ENCODE measurements around the gene OR1J2. TPM values are rescaled to one million over a fixed set of nuclear protein-coding genes. Genes with fewer than 3 reads are reported as not detected.

Gene OR1J2
- total RNA-seq, 4 donors from 2014 or later: not detected

DNA sequence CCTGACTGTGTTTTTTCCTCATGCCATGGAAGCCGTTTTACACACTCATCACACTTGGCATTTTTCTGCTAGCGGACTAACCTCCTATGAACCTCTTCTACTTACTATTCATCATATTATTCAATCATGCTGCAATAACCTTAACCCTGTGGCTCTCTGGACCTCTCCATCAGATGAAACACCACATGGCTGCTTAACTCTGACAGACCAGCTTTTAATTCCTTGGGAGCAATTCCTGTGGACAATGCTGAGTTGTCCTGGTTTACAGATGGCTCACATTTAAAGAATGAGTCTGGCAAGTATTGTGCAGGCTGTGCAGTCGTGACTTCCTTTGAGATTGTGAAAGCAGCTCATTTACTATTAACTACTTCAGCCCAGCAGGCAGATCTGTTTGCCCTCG lies 41.9 kb upstream of the OR1J2 start:
- WGBS, 2 donors: 33 to 44% methylated on average over 4 of the region's 4 CpGs
- TF ChIP-seq POLR2A (IDR thresholded peaks at IDR 0.05) (no peak), EP300 (IDR thresholded peaks at IDR 0.05) (no peak)
- TF ChIP-seq, protein P1, sequence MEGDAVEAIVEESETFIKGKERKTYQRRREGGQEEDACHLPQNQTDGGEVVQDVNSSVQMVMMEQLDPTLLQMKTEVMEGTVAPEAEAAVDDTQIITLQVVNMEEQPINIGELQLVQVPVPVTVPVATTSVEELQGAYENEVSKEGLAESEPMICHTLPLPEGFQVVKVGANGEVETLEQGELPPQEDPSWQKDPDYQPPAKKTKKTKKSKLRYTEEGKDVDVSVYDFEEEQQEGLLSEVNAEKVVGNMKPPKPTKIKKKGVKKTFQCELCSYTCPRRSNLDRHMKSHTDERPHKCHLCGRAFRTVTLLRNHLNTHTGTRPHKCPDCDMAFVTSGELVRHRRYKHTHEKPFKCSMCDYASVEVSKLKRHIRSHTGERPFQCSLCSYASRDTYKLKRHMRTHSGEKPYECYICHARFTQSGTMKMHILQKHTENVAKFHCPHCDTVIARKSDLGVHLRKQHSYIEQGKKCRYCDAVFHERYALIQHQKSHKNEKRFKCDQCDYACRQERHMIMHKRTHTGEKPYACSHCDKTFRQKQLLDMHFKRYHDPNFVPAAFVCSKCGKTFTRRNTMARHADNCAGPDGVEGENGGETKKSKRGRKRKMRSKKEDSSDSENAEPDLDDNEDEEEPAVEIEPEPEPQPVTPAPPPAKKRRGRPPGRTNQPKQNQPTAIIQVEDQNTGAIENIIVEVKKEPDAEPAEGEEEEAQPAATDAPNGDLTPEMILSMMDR (IDR thresholded peaks at IDR 0.05): no peak
- H3K27me3 ChIP-seq: no peaks in the 10 kb centered on the region
- H3K27ac ChIP-seq: no peak overlapping the region
- no peak overlapping the region for H3K4me3 ChIP-seq
- H3K36me3 ChIP-seq: no peaks in the 10 kb centered on the region
- H3K9me3 ChIP-seq: no peaks in the 10 kb centered on the region
- no peak for DNase-seq (ENCODE audit: low spot score in 2 of 2)
- peaks cover 0 to 13% (median 0%) of the 10 kb centered on the region in 4 donors for H3K4me1 ChIP-seq

DNA sequence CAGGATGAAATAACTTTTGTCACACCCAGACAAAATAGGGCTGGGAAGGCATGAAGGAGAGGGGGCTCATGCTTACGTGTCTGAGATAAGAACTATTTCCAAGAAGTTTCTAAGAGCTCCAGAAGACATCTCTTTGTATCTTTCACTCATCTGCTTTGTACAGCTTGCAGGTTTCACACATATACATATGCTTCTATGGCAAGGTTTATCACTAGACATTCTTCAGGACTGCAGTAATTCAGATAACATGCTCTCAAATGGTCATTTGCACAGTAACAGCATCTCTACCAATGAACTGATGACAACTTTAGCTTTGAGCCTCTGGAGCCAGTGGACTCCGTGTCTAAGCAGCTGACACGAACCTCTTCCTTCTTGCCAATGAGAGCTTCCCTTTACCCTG lies 36.0 kb upstream of the OR1J2 start:
- Histone ChIP-seq H3K9me3 (no peaks in the 10 kb centered on the region), H3K4me3 (no peak overlapping the region), H3K27me3 (no peaks in the 10 kb centered on the region), H3K36me3 (no peaks in the 10 kb centered on the region), H3K27ac (no peak overlapping the region), H3K4me1 (no peaks in the 10 kb centered on the region)
- TF ChIP-seq, protein P1 (IDR thresholded peaks at IDR 0.05): no peak
- no peak for TF ChIP-seq EP300 (IDR thresholded peaks at IDR 0.05)
- TF ChIP-seq POLR2A (IDR thresholded peaks at IDR 0.05): no peak
- no peak for DNase-seq (ENCODE audit: low spot score in 2 of 2)
- WGBS, 2 donors: 66 to 76% methylated on average over 3 of the region's 3 CpGs

- no peaks in the 10 kb centered on the region for H3K4me1 ChIP-seq
- H3K36me3 ChIP-seq: no peaks in the 10 kb centered on the region
- no peaks in the 10 kb centered on the region for H3K9me3 ChIP-seq
- DNase-seq (ENCODE audit: low spot score in 2 of 2): no peak
- H3K4me3 ChIP-seq: no peak overlapping the region
- WGBS, 2 donors: 54 to 65% methylated on average over 2 of the region's 2 CpGs
- TF ChIP-seq EP300 (IDR thresholded peaks at IDR 0.05) (no peak), POLR2A (IDR thresholded peaks at IDR 0.05) (no peak)
- TF ChIP-seq, protein P1 (IDR thresholded peaks at IDR 0.05): no peak
- no peak overlapping the region for H3K27ac ChIP-seq
- H3K27me3 ChIP-seq: no peaks in the 10 kb centered on the region
Measured at GRCh38 chr9:122475717-122476116, 34.9 kb upstream of the OR1J2 start.

DNA sequence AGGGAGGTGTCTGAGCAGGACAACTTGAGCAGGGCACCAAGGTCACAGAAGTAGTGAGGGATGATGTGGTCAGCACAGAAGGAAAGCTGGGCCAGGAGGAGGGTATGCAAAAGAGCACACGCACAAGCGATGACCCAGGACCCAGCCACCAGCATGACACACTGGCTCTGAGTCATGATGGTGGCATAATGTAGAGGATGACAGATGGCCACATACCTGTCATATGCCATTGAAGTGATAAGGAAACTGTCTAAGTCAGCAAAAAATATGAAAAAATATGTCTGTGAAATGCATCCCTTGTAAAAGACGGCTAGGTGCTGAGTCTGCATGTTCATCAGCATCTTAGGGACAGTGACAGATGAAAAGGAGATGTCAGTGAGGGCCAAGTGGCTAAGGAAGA lies 33.3 kb upstream of the OR1J2 start:
- TF ChIP-seq, protein P1 (IDR thresholded peaks at IDR 0.05): no peak
- TF ChIP-seq EP300 (IDR thresholded peaks at IDR 0.05): no peak
- H3K27ac ChIP-seq: no peak overlapping the region
- no peaks in the 10 kb centered on the region for H3K27me3 ChIP-seq
- H3K36me3 ChIP-seq: no peaks in the 10 kb centered on the region
- WGBS, 2 donors: 85 to 88% methylated on average over 3 of the region's 3 CpGs
- H3K4me3 ChIP-seq: no peak overlapping the region
- DNase-seq (ENCODE audit: low spot score in 2 of 2): no peak
- no peaks in the 10 kb centered on the region for H3K9me3 ChIP-seq
- H3K4me1 ChIP-seq: no peaks in the 10 kb centered on the region

DNA sequence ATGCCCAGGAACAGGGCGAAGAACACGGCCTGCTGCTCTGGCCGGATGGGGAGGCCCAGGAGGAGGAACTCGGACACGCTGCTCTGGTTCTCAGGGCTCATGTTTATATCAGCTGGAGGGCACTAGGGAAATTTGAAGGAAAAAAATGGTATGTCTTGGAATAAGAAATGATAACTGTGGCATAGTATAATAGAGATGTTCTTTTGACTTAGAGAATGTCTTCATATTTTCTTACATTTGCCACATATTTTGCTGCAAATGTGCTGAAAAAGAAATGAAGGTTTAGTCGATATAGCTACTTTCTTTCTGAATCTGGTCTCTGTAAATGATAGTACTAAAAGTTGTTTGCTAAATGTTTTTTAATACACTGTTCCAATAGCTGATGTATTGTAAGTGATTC lies 32.8 kb upstream of the OR1J2 start, which contains the start of gene OR1J1:
OR1J1 (minus strand) TSS at position 101 of the 400 bp plus-strand sequence; CDS start at position 101, 0 bp downstream.
- Histone ChIP-seq H3K9me3 (no peaks in the 10 kb centered on the region), H3K27me3 (no peaks in the 10 kb centered on the region), H3K36me3 (no peaks in the 10 kb centered on the region), H3K4me3 (no peak within 1 kb of the TSS), H3K27ac (no peak within 1 kb of the TSS), H3K4me1 (no peaks in the 10 kb centered on the region)
- no peak for DNase-seq (ENCODE audit: low spot score in 2 of 2)
- no peak for TF ChIP-seq POLR2A (IDR thresholded peaks at IDR 0.05)
- TF ChIP-seq, protein P1 (IDR thresholded peaks at IDR 0.05): no peak
- TF ChIP-seq EP300 (IDR thresholded peaks at IDR 0.05): no peak
- WGBS, 2 donors: 84 to 87% methylated on average over 6 of the region's 6 CpGs
